GM18517 (cell line): ENCODE data around the gene KRTAP5-9.
"Not testable (repeated sequence)": the region's sequence is repeated elsewhere in the genome, so short reads cannot be mapped to it uniquely, and the experiment has no call there.

ENCODE experiments used
- ATAC-seq: cut with Tn5 transposase; IDR thresholded peaks from one replicate; pipeline ENCODE4 v1.9.1; 2021; ENCODE audit warnings: mild to moderate bottlenecking, moderate library complexity; ENCODE audit not compliant: unreplicated experiment

The KRTAP5-9 gene

DNA sequence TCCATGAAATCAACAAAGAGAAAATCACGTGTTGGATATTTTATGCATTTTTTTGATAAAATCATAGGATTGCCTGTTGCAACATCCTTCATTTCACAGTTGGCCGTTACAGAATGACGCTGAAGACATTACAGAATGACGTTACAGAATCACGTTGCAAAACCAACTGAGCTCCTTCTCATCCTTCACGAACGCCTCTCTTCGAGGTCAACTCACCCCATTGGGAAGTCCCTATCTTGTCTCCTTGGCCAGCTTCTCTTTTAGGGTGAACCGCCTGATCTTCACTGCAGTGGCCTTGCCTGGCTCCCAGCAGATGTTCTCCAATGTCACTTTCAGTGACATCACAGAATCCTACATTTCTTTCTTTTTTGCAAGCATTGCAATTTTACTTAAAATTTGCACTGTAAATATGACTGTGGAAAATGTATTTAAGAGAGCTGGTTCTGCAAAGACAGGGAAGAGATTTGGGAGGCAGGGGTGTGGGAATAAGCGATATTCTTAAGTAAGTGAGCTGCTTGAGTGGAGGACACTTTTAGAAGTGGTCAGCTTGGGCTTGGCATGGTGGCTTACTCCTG lies 16.1 kb upstream of the KRTAP5-9 start:
- no peak for ATAC-seq

DNA sequence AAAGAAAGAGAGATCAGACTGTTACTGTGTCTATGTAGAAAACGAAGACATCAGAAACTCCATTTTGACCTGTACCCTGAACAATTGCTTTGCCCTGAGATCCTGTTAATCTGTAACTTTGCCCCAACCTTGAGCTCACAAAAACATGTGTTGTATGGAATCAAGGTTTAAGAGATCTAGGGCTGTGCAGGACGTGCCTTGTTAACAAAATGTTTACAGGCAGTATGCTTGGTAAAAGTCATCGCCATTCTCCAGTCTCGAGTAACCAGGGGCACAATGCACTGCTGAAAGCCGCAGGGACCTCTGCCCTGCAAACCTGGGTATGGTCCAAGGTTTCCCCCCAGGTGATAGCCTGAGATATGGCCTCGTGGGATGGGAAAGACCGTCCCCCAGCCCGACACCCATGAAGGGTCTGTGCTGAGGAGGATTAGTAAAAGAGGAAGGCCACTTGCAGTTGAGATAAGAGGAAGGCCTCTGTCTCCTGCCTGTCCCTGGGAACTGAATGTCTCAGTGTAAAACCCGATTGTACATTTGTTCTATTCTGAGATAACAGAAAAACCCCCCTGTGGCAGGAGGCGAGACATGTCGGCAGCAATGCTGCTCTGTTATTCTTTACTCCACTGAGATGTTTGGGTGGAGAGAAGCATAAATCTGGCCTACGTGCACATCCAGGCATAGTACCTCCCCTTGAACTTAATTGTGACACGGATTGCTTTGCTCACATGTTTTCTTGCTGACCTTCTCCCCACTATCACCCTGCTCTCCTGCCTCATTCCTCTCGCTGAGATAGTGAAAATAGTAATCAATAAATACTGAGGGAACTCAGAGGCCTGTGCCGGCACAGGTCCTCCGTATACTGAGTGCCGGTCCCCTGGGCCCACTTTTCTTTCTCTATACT lies 13.3 kb upstream of the KRTAP5-9 start:
- not testable (repeated sequence) for ATAC-seq

DNA sequence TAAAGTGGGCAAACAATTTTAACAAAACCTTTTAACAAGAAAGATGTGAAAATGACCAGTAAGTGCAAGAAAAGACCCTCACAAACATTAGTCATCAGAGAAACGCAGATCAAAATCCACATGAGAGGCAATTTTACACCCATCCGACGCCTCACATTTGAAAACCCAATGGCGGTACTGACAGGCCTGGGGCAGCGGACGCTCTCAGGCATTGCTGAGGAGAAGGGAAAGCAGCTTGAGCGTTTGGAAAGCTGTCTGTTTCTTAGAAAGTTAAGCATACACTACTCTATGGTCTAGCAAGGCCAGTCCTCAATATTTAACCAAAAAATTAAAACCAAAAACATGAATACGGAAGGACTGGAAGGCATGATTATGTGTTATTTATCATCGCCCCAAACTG lies 12.4 kb upstream of the KRTAP5-9 start:
- no peak for ATAC-seq

DNA sequence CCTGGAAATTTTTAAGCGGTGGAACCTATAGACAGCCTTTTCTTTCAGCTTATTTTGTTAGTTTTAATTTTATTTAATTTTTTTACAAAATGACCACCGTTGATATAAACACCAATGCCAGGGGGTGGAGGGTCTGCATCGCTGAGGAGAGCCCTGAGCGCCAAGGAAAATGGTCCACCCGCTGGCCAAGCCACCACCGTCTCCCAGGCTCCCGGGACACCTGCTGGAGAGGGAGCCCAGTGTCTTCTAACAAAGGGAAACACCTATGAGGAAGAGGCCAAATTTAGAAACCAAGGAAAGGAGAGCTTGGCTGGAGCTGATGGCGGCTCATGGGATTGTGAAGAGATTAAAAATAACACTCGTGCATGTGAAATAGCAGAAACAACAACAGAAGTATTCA lies 10.7 kb upstream of the KRTAP5-9 start:
- ATAC-seq: no peak

DNA sequence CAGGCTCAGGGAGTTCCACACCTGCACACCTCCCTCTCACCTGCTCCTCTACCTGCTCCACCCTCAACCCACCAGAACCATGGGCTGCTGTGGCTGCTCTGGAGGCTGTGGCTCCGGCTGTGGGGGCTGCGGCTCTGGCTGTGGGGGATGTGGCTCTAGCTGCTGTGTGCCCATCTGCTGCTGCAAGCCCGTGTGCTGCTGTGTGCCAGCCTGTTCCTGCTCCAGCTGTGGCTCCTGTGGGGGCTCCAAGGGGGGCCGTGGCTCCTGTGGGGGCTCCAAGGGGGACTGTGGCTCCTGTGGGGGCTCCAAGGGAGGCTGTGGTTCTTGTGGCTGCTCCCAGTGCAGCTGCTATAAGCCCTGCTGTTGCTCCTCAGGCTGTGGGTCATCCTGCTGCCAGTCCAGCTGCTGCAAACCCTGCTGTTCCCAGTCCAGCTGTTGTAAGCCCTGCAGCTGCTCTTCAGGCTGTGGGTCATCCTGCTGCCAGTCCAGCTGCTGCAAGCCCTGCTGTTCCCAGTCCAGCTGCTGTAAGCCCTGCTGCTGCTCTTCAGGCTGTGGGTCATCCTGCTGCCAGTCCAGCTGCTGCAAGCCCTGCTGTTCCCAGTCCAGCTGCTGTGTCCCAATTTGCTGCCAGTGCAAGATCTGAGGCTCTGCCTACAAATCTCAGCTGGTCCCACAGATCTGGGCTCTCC lies 10.1 kb upstream of the KRTAP5-9 start, which contains the start of gene KRTAP5-8:
TSS of gene KRTAP5-8 (plus strand) at position 49 of the 689 bp plus-strand sequence. CDS start at position 80, 31 bp downstream.
- ATAC-seq: not testable (repeated sequence)

DNA sequence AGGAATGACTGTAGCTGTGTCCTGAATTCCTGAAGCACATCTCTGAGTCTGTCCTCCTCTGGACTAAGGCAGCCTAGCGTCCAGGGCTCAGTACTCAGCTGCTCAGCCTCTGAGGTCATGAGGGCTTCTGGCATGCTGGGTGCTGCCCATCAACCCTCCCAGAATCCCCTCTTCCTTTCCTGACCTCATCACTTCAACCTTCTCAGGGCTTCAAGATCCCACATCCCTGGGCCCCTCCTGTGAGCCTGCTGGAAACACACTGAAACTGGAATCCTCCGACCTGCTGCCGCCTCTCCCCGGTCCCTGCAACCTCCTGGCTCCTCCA lies 9.6 kb upstream of the KRTAP5-9 start:
- ATAC-seq: no peak

DNA sequence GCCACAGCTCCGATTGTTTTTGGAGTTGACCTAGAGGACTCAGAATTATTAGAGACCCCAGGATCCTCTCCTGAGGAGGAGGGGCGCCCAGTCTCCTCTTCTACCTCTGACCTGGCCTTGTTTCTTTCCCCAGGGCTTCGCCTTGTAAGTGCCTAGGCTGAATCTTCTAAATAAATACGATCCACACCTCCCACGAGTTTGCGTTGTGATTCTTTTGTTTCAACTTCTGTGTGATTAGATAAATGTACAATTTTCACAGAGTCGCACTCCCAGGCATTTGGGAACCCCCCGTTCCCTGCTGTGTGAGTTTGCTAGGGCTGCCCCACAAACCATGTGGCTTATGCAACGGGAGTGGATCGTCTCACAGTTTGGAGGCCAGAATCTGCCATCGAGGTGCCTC lies 9.2 kb upstream of the KRTAP5-9 start:
- ATAC-seq: no peak

DNA sequence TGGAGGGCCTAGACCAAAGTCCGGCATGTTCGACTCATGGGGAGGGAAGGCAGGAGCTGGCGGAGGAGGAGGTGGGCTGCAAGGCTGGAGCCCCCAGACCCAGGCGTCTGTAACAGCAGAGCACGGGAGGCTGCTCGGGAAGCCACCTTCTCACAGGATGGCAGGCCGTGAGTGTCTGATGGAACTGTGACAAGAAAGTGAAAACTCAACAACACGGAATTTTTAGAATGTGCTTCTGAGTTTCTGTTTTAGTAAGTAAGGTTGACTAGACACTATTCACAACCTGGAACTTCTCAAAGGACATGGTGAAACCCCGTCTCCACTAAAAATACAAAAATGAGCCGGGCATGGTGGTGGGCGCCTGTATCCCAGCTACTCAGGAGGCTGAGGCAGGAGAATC lies 8.2 kb upstream of the KRTAP5-9 start:
- not testable (repeated sequence) for ATAC-seq

DNA sequence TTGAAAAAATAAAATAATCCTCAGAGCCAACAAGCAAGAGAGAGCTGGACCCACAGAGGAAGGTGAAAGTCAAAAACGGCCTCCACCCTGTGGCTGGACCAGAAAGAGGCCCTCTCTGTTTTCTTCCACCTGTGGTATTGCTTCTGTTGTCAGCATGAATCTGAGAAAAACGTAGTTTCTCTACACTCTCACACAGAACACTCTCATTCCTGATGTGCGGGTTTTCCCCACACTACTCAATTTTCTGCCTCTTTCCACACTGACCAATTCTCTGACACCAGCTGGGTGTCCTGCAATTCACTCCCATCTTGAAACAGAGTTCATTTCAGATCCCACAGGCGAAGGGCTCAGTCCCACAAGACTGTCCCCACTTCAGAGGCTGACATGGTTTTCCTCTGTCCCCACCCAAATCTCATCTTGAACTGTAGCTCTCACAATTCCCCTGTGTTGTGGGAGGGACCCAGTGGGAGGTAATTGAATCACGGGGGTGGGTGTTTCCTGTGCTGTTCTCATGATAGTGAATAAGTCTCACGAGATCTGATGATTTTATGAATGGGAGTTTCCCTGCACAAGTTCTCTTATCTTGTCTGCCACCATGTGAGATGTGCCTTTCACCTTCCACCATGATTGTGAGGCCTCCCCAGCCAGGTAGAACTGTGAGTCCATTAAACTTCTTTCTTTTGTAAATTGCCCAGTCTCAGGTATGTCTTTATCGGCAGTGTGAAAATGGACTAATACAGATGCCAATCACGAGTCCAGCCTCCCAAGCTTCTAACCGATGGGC lies 7.5 kb upstream of the KRTAP5-9 start:
- ATAC-seq: not testable (repeated sequence)

DNA sequence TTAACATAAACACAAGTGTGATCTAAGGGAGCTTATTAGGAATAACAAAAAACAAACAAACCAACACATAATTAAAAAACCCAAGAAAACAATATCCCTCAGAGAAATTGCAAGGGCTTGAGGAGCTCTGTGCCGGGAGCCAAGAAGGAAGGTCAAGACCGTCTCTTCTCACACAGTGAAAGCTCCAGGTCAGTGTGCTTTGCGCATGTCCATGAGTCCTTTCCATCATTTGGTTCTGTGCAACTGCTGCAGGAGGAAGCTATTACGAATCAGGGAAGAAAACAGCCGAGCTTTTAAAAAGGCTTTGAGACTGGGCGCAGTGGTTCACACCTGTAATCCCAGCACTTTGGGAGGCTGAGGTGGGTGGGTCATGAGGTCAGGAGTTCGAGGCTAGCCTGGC lies 5.8 kb upstream of the KRTAP5-9 start:
- ATAC-seq: no peak

DNA sequence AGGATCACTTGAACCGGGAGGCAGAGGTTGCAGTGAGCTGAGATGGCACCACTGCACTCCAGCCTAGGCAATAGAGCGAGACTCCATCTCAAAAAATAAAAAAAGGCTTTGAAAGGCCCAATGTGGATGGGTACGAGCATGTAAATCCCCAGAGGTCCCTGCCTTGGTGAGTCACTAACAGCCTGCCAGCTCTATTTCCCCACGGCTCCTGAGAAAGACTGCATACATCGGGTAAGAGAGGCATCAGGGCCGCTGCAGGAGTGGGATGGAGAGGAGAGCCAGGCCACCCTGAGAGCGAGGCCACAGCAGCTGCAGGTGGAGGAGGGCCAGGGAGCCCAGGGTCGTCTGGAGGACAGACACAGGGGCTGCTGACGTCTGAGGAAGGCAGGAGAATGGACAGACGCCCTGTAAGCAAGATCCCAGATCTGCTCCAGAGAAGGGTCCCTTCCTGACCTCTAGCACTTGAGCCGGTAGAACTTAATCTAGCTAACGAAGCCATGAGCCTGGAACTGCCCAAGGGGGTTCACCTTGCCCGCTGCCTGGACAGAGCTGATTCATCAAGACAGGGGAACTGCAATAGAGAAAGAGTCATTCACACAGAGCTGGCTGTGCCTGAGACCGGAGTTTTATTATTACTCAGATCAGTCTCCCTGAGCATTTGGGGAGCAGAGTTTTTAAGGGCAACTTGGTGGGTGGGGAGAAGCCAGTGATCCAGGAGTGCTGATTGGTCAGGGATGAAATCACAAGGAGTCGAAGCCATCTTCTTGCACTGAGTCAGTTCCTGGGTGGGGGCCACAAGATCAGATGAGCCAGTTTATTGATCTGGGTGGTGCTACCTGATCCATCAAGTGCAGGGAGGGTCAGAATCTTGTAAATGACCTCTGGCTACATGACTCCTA lies 5.1 kb upstream of the KRTAP5-9 start:
- no peak for ATAC-seq

DNA sequence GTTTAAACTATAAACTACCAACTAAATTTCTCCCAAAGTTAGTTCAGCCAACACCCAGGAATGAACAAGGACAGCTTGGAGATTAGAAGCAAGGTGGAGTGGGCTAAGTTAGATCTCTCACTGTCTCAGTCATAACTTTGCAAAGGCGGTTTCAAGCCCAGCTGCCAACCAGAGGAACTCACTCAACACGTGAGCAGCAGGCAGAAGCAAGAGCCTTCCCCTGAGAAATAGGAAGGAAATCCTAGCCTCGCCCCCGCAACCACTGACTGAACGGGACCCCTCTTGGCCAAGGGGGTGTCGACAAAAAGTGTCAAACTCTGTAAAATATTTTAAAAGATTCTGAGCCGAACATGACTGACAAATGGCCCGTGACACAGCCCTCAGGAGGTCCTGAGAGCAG lies 4.4 kb upstream of the KRTAP5-9 start:
- ATAC-seq: no peak

DNA sequence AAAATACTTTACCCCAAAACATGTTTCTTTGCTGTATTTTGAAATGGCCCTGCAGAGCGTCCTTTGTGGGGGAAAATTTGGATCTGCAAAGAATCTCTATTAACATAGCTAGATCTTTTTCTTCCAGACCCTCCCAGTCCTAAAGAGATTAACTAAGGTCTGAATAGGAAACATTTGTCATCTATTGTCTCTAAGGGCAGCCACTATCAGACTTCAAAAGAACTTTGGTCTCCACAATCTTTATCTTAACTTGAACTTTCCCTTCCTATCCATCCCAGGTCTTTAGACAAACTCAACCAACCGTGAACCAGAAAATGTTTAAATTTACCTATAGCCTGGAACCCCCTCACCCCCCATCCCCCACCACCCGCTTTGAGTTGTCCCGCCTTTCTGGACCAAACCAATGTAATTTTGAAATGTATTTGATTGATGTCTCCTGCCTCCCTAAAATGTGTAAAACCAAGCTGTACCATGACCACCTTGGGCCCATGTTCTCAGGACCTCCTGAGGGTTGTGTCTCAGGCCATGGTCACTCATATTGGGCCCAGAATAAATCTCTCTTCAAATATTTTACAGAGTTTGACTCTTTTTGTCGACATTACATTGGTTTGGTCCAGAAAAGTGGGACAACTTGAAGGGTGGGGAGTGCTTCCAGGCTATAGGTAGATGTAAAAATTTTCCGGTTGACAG lies 3.5 kb upstream of the KRTAP5-9 start:
- no peak for ATAC-seq

DNA sequence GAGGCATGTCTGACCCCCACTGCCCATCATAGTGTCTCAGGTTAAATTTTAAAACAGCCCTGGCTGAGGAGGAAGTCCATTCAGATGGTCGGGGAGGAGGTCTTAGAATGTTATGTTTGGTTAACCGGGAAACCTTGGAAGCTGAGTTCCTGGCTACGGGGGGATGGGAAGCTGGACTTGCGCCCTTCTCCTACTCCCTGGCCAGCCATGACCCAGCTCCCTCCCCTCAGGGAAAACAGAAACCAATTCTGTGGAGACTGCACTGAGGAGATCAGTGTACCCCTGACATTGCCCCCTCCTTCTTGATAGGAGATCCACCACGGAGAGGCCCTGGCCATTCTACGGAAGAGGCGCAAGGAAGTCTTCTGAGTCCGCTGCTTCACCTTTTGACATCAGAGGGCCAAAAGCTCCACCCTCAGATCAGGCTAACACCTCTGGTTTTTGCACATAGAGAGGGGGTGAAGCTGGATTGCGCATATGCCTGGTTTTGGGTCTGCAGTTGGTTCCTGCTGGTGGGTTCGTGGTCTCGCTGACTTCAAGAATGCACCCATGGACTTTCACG lies 2.7 kb upstream of the KRTAP5-9 start:
- no peak for ATAC-seq

DNA sequence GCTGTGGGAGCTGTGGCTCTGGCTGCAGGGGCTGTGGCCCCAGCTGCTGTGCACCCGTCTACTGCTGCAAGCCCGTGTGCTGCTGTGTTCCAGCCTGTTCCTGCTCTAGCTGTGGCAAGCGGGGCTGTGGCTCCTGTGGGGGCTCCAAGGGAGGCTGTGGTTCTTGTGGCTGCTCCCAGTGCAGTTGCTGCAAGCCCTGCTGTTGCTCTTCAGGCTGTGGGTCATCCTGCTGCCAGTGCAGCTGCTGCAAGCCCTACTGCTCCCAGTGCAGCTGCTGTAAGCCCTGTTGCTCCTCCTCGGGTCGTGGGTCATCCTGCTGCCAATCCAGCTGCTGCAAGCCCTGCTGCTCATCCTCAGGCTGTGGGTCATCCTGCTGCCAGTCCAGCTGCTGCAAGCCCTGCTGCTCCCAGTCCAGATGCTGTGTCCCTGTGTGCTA lies 514 bp downstream of the KRTAP5-9 start:
- ATAC-seq: no peak

DNA sequence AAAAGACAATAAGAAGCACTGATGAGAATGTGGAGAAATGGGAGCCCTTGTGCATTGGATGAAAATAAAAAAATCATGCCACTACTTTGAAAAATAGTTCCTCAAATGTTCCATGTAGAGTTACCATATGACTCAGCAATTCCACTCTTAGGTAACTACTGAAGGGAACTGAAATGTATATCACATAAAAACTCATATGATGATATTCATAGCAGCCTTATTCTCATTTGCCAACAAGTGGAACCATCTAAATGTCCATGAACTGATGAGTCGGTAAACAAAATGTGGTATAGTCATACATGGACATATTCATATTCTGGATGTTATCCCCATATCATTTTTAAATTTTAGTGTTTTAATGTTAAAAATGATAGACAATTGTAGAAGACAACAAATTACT lies 3.5 kb downstream of the KRTAP5-9 start:
- ATAC-seq: no peak

DNA sequence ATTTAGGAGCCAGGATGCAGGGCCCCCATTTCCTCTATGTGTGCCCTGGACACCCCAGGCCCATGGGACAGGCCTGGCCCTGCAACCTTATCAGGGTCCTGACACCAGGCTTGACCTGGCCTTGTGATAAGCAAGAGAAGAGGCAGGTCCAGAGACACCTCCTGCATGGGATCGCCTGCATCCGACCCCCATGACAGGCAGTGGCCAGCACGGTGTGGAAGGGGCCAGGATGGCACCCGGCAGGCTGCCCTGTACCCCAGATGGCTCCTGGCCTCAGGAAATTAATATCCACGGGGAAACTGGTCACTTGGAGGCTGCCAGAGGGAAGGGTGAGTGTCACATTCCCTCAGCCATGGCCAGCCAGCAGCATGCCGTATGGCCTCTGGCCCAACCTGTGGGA lies 6.8 kb downstream of the KRTAP5-9 start:
- no peak for ATAC-seq

DNA sequence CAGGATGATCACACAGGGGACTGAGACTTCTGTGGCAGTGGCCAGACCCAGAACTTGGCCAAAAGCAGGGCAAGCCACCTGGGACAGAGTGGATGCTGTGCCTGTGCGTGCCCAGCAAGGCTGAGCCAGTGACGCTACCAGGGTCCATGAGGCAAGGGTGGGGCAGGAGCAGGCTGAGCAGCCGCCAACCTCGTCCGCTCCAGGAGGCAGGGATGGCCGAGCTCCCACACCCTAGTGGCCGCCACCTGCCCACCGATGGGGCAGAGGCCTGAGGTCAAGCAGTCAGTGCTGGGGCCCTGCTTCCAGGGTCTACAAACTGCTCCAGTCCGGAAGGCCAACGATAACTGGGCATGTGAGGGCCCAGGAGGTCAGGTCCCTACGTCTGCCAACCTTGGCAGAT lies 7.3 kb downstream of the KRTAP5-9 start:
- ATAC-seq: no peak

DNA sequence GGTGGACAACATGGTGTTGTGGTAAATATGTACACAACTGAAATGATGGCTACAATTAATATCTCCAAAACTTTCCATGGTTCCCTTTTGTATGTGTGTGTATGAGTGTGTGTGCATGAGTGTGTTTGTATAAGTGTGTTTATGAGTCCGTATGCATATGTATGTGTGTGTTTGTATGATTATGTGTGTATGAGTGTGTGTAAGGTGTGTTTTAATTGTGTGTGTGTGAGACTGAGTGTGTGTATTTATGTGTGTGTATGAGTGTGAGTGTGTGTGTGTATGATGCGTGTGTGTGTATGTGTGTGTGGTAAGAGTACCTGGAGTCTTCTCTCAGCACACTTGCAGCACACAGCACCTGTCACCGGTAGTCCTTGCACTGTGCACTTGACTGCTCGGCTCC lies 7.8 kb downstream of the KRTAP5-9 start:
- no peak for ATAC-seq
